OCI-LY1 (cell line): Measurements from ENCODE around the gene ADAMTS15.

Experiments
- CTCF ChIP-seq: fragments of 200-600 bp; sonication (generic), shearing (Covaris generic); IDR thresholded peaks from 2 replicates; pipeline ENCODE4 v1.5.1; 2017; ENCODE audit warnings: mild to moderate bottlenecking, antibody characterized with exemption, low read length, moderate library complexity, mixed read lengths
- EZH2 ChIP-seq: fragments of 200-600 bp; sonication (generic), shearing (Covaris generic); IDR thresholded peaks from 2 replicates; pipeline ENCODE4 v1.8.0; 2017; ENCODE audit warnings: borderline replicate concordance, mixed run types, mild to moderate bottlenecking, antibody characterized with exemption, low read length, moderate library complexity, mixed read lengths

- TF ChIP-seq CTCF (no peak), EZH2 (no peak)
Measured at GRCh38 chr11:130462101-130462885, 13.8 kb downstream of the ADAMTS15 start.
